Lower leg skin (tissue), 4 donors: ENCODE measurements around the gene KLC4. TPM values are rescaled to one million over a fixed set of nuclear protein-coding genes. Genes with fewer than 3 reads are reported as not detected.

Experiments
- DNase-seq, 2 donors: peaks; one replicate each; pipeline ENCODE4 v3.0.0-alpha.2; 2019; ENCODE audit warnings: low spot score in 2 of 2
- H3K4me3 ChIP-seq: fragments of 200-600 bp; sonication (generic); 2 replicates; pipeline ENCODE4 v1.5.1; 2017; ENCODE audit warnings: mild to moderate bottlenecking, low read depth; ENCODE audit not compliant: poor library complexity, severe bottlenecking
- CTCF ChIP-seq, 3 donors: fragments of 450-650 bp; IDR thresholded peaks; one replicate each; pipeline ENCODE4 v1.5.1; 2016; ENCODE audit warnings: antibody characterized with exemption in 3 of 3, mild to moderate bottlenecking in 3 of 3, moderate library complexity in 2 of 3
- POLR2A ChIP-seq, 2 donors: fragments of 450-650 bp; IDR thresholded peaks; one replicate each; pipeline ENCODE4 v1.6.1; 2016 to 2017; ENCODE audit warnings: antibody characterized with exemption in 2 of 2, mild to moderate bottlenecking in 1 of 2, moderate library complexity in 1 of 2
- WGBS, 2 donors: methylation state at CpG; one replicate each; pipeline ENCODE4 v1.1.5; 2018; 5-methylcytosine and 5-hydroxymethylcytosine counted together
- intact Hi-C: fragments of 100-400 bp; cut with DNase I; formaldehyde crosslinking; loops from one replicate; pipeline ENCODE4 v1.15.0; 2023; ENCODE audit warnings: low total_unique reads
- total RNA-seq, 4 donors: library from RNA; depleted of rRNA; stranded (reverse); fragments of >200 nt; gene quantifications; one replicate each; pipeline ENCODE4 v1.1.0, GENCODE V29; 2016

The KLC4 gene
- total RNA-seq, 4 donors from 2014 or later = 18.0 to 25.7 (median 21.3) TPM

- intact Hi-C loops = no loop called here
- TF ChIP-seq POLR2A (IDR thresholded peaks at IDR 0.05) (no peak), CTCF (IDR thresholded peaks at IDR 0.05) (no peak)
- no peak overlapping the region for H3K4me3 ChIP-seq
- DNase-seq = no peak
- 89 to 92% methylated on average over 10 to 12 of the region's 12 CpGs for WGBS, 2 donors
These were observed 1.6 kb downstream of the KLC4 start for GRCh38 chr6:43060755-43061633.

- intact Hi-C loops = no loop called here
- no peak overlapping the region for H3K4me3 ChIP-seq
- TF ChIP-seq CTCF (IDR thresholded peaks at IDR 0.05) = no peak
- no peak for TF ChIP-seq POLR2A (IDR thresholded peaks at IDR 0.05)
- 54 to 75% methylated on average over 2 of the region's 2 CpGs for WGBS, 2 donors
- no peak for DNase-seq
These were observed 2.4 kb downstream of the KLC4 start for GRCh38 chr6:43061861-43062260.

GRCh38 chr6:43062818-43063217 lies 3.4 kb downstream of the KLC4 start:
- no peak overlapping the region for H3K4me3 ChIP-seq
- intact Hi-C loops = no loop called here
- WGBS, 2 donors = 86 to 93% methylated on average over 11 to 12 of the region's 12 CpGs
- DNase-seq = no peak
- TF ChIP-seq POLR2A (IDR thresholded peaks at IDR 0.05) = no peak
- no peak for TF ChIP-seq CTCF (IDR thresholded peaks at IDR 0.05)

- no peak overlapping the region for H3K4me3 ChIP-seq
- intact Hi-C loops = no loop called here
- no peak for TF ChIP-seq CTCF (IDR thresholded peaks at IDR 0.05)
- TF ChIP-seq POLR2A (IDR thresholded peaks at IDR 0.05) = no peak
- WGBS, 2 donors = 47 to 53% methylated on average over 6 of the region's 6 CpGs
- DNase-seq = no peak
These were observed 10.7 kb downstream of the KLC4 start for GRCh38 chr6:43070028-43070632.

GRCh38 chr6:43074847-43075669 lies 15.6 kb downstream of the KLC4 start:
- no peak overlapping the region for H3K4me3 ChIP-seq
- intact Hi-C loops = no loop called here
- DNase-seq = no peak
- TF ChIP-seq CTCF (IDR thresholded peaks at IDR 0.05) (no peak), POLR2A (IDR thresholded peaks at IDR 0.05) (no peak)
- WGBS, 2 donors = 61 to 64% methylated on average over 6 of the region's 6 CpGs
